Sigmoid colon (tissue), 4 donors: ENCODE results near the gene GLB1L3.

Experiments
- POLR2AphosphoS5 ChIP-seq, 4 donors: sonication (generic); formaldehyde crosslinking; IDR thresholded peaks; one replicate each; pipeline ENCODE4 v1.6.1; 2017; ENCODE audit warnings: antibody characterized with exemption in 4 of 4
- TF ChIP-seq, protein P1 (sequence below), 4 experiments: fragments of 450-650 bp in 3 of 4; fragments of 200-600 bp in 1 of 4; IDR thresholded peaks; one replicate each; pipeline ENCODE4 v1.5.1; 2016 to 2019; ENCODE audit warnings: antibody characterized with exemption in 4 of 4, mild to moderate bottlenecking in 3 of 4, moderate library complexity in 2 of 4

DNA sequence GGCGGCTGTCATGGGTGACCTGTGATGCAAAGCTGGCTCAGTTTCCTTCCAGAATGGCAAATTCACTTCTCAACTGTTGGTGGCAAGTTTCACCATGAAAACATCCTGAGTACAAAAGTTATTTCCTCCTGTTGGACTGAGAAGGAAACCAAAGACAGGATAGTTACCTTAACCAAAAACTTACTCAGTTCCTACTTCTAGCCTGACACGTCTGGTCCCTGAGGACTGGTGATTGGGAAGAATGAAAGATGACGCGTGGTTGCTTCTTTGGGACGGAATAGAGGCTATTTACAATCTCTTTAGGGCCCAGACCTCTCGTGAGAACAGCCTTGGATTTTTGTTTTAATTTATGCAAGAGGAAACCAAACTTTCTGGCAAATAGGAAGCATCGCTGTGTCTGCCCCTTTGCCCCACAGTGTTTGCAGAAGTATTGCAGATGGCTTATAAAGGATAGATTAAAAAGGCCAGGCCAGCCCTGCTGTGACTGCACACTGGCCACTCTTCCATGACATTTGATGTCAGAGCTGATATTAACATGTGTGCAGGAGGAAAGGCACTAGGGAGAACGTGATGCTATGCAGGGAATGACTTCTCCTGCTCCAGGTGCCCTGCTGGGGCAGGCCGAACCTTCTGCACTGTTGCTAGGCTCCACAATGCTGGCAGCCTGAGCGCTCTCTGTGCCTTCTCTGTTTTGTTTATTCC is 44.1 kb upstream of the GLB1L3 start:
- no peak for TF ChIP-seq POLR2AphosphoS5 (IDR thresholded peaks at IDR 0.05)
- TF ChIP-seq, protein P1, sequence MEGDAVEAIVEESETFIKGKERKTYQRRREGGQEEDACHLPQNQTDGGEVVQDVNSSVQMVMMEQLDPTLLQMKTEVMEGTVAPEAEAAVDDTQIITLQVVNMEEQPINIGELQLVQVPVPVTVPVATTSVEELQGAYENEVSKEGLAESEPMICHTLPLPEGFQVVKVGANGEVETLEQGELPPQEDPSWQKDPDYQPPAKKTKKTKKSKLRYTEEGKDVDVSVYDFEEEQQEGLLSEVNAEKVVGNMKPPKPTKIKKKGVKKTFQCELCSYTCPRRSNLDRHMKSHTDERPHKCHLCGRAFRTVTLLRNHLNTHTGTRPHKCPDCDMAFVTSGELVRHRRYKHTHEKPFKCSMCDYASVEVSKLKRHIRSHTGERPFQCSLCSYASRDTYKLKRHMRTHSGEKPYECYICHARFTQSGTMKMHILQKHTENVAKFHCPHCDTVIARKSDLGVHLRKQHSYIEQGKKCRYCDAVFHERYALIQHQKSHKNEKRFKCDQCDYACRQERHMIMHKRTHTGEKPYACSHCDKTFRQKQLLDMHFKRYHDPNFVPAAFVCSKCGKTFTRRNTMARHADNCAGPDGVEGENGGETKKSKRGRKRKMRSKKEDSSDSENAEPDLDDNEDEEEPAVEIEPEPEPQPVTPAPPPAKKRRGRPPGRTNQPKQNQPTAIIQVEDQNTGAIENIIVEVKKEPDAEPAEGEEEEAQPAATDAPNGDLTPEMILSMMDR (IDR thresholded peaks at IDR 0.05): no peak
